Measurements from ENCODE around the gene TCEA2. TPM values are rescaled to one million over a fixed set of nuclear protein-coding genes. Genes with fewer than 3 reads are reported as not detected.

TCEA2 gene
- total and polyA plus RNA-seq, 9 of the 15 experiments (the other 6 are each of a cell fraction or from before 2014, with no cell fraction given): 1.4 to 28.7 (median 5.4) TPM

DNA sequence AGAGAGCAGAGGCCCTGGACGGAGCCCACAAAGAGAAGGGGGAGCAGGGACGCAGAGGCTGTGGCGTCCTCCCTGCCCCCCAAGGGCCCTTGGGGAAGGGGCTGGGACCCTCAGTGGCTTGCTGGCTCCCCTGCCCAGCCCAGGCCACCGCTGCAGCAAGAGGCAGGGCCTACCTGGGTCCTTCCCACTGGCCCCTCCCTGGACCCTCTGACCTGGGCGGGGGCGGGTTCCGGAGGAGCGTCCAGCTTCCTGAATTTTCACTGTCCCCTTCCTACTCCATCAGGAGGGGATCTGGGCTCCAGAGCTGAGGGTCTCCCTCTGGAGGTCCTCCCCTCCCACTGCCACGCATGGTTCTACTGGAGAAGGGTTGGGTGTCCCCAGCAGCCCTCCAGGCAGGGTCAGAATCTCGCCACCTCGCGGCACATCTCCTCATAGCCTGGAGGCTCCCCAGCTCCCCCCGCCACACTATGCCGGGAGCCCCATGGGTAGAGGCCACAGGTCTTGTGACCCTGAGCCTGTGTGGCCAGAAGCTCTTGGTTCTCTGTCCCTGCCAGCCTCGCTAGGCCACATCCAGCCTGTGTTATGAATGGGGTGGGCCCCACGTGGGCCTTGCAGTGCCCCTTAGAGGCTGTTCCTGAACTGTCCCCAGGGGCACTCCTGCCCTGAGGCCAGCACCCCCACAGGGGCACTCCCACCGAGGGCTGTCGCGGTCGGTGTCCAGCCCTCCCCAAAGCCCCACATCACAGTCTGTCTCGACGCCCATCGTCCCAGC is 12.6 kb upstream of the TCEA2 start:
- in situ Hi-C loops (cut with MboI) (no loop called here), intact Hi-C loops (cut with micrococcal nuclease) (loop anchor here (5.0 kb wide), 1 partner anchor 73 kb away; the partner anchor contains the start of gene SAMD10)
- FAIRE-seq (peak; percentile 65), DNase-seq (ENCODE audit: extremely low read depth in 1 of 4, low spot score in 3 of 4) (peak; percentile 60 to 79 (median 72)), ATAC-seq (peak; percentile 73)
- ChIA-PET CTCF (ENCODE audit: low intra/inter-chr PET ratio) (interaction anchor here (0.5 kb wide), 1 partner anchor 512 kb away, joined by 3 read pairs; no protein-coding TSS in a partner anchor), POLR2A (interaction anchor here (0.6 to 2.5 kb wide), 4 partner anchors 10 to 18 kb away, joined by 3 to 14 read pairs (median 4); no protein-coding TSS in a partner anchor)
- Histone ChIP-seq H3K4me1 (replicated peaks in 1 of 2; ENCODE audit: control insufficient read depth in 2 of 2, insufficient read depth in 2 of 2, low read length in 2 of 2) (peaks cover 33 to 86% of the 10 kb centered on the region in 2 experiments), H3K4me3 (peak overlapping the region; percentile 48), H4K20me1 (replicated peaks; ENCODE audit: control insufficient read depth, insufficient read depth, low read length) (no peaks in the 10 kb centered on the region), H3K27ac (ENCODE audit: extremely low read depth, low read depth, low read length) (peak overlapping the region; percentile 85), H3K9ac (ENCODE audit: insufficient read depth in 1 of 2, low read depth in 2 of 2, low read length in 2 of 2) (peak overlapping the region; percentile 68 to 88), H2AFZ (ENCODE audit: low read depth, low read length) (peak overlapping the region; percentile 92), H3K4me2 (ENCODE audit: insufficient read depth, low read length) (peak overlapping the region; percentile 82), H3K9me3 (replicated peaks; ENCODE audit: control insufficient read depth, insufficient read depth, low read depth, low read length) (no peaks in the 10 kb centered on the region), H3K36me3 (ENCODE audit: control insufficient read depth, insufficient read depth, low read length) (peaks cover 12% of the 10 kb centered on the region; the same call in 1 of the 3 replicates), H3K79me2 (ENCODE audit: control insufficient read depth, insufficient read depth, low read length) (peaks cover 12% of the 10 kb centered on the region), H3K27me3 (ENCODE audit: control insufficient read depth in 2 of 2, insufficient read depth in 2 of 2, low read length in 2 of 2) (no peaks in the 10 kb centered on the region), H3K9me1 (ENCODE audit: control insufficient read depth, insufficient read depth, low read length) (no peaks in the 10 kb centered on the region)
- 27% methylated on average over 19 of the region's 23 CpGs for WGBS (ENCODE audit: insufficient coverage, low coverage, missing lambda C conversion rate)
- no TSS peak for BruUV-seq (replicated peaks)
- TF ChIP-seq, protein P1, sequence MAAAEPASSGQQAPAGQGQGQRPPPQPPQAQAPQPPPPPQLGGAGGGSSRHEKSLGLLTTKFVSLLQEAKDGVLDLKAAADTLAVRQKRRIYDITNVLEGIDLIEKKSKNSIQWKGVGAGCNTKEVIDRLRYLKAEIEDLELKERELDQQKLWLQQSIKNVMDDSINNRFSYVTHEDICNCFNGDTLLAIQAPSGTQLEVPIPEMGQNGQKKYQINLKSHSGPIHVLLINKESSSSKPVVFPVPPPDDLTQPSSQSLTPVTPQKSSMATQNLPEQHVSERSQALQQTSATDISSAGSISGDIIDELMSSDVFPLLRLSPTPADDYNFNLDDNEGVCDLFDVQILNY (CRISPR knock-in tag; IDR thresholded peaks at IDR 0.05): no peak
- no peak for TF ChIP-seq CREBBP (IDR thresholded peaks at IDR 0.05; ENCODE audit: low read depth, low read length)
- TF ChIP-seq, protein P2, sequence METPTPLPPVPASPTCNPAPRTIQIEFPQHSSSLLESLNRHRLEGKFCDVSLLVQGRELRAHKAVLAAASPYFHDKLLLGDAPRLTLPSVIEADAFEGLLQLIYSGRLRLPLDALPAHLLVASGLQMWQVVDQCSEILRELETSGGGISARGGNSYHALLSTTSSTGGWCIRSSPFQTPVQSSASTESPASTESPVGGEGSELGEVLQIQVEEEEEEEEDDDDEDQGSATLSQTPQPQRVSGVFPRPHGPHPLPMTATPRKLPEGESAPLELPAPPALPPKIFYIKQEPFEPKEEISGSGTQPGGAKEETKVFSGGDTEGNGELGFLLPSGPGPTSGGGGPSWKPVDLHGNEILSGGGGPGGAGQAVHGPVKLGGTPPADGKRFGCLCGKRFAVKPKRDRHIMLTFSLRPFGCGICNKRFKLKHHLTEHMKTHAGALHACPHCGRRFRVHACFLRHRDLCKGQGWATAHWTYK (CRISPR knock-in tag; IDR thresholded peaks at IDR 0.05): no peak
- TF ChIP-seq CEBPG (CRISPR knock-in tag; IDR thresholded peaks at IDR 0.05): no peak
- TF ChIP-seq CEBPG (tag; conservative IDR thresholded peaks at IDR 0.05 in 1 of 2, IDR thresholded peaks at IDR 0.05 in 1 of 2): no peak
- TF ChIP-seq PHF8 (IDR thresholded peaks at IDR 0.05; ENCODE audit: borderline replicate concordance, low read length): peak; percentile 53; the same call in 1 of the 2 replicates
- TF ChIP-seq, protein P3, sequence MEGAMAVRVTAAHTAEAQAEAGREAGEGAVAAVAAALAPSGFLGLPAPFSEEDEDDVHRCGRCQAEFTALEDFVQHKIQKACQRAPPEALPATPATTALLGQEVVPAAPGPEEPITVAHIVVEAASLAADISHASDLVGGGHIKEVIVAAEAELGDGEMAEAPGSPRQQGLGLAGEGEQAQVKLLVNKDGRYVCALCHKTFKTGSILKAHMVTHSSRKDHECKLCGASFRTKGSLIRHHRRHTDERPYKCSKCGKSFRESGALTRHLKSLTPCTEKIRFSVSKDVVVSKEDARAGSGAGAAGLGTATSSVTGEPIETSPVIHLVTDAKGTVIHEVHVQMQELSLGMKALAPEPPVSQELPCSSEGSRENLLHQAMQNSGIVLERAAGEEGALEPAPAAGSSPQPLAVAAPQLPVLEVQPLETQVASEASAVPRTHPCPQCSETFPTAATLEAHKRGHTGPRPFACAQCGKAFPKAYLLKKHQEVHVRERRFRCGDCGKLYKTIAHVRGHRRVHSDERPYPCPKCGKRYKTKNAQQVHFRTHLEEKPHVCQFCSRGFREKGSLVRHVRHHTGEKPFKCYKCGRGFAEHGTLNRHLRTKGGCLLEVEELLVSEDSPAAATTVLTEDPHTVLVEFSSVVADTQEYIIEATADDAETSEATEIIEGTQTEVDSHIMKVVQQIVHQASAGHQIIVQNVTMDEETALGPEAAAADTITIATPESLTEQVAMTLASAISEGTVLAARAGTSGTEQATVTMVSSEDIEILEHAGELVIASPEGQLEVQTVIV (CRISPR knock-in tag; IDR thresholded peaks at IDR 0.05; ENCODE audit: borderline replicate concordance): no peak
- TF ChIP-seq, protein P4, sequence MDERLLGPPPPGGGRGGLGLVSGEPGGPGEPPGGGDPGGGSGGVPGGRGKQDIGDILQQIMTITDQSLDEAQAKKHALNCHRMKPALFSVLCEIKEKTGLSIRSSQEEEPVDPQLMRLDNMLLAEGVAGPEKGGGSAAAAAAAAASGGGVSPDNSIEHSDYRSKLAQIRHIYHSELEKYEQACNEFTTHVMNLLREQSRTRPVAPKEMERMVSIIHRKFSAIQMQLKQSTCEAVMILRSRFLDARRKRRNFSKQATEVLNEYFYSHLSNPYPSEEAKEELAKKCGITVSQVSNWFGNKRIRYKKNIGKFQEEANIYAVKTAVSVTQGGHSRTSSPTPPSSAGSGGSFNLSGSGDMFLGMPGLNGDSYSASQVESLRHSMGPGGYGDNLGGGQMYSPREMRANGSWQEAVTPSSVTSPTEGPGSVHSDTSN (CRISPR knock-in tag; IDR thresholded peaks at IDR 0.05; ENCODE audit: low read depth): no peak
- TF ChIP-seq, protein P4 (tag; conservative IDR thresholded peaks at IDR 0.05; ENCODE audit: low read depth): no peak
- TF ChIP-seq ZNF354B (CRISPR knock-in tag; IDR thresholded peaks at IDR 0.05): no peak
- no peak for TF ChIP-seq JUN (IDR thresholded peaks at IDR 0.05; ENCODE audit: borderline replicate concordance, low read depth, low read length)
- no peak for TF ChIP-seq JUN (CRISPR knock-in tag; IDR thresholded peaks at IDR 0.05; ENCODE audit: borderline replicate concordance)
